Skeletal muscle tissue (tissue), 4 donors: Measurements from ENCODE around the gene F2RL3. TPM values are rescaled to one million over a fixed set of nuclear protein-coding genes. Genes with fewer than 3 reads are reported as not detected.

Source experiments
- H3K27ac ChIP-seq: one replicate; pipeline ENCODE4 v1.7.0; 2013; ENCODE audit warnings: mild to moderate bottlenecking, low read depth, low read length, inconsistent platforms
- H3K27me3 ChIP-seq, 3 donors: one replicate each; pipeline ENCODE4 v1.7.0; 2013; ENCODE audit warnings: low read length in 3 of 3; ENCODE audit not compliant: control insufficient read depth in 3 of 3, insufficient read depth in 3 of 3
- H3K36me3 ChIP-seq, 3 donors: one replicate each; pipeline ENCODE4 v1.7.0; 2013; ENCODE audit warnings: low read length in 3 of 3; ENCODE audit not compliant: control insufficient read depth in 3 of 3, insufficient read depth in 3 of 3
- H3K4me1 ChIP-seq, 3 donors: one replicate each; pipeline ENCODE4 v1.7.0; 2013; ENCODE audit warnings: low read length in 3 of 3, mild to moderate bottlenecking in 3 of 3; ENCODE audit not compliant: control insufficient read depth in 3 of 3, insufficient read depth in 3 of 3
- H3K4me3 ChIP-seq, 3 donors: one replicate each; pipeline ENCODE4 v1.7.0; 2013; ENCODE audit warnings: low read length in 3 of 3
- H3K9ac ChIP-seq, 3 donors: one replicate each; pipeline ENCODE4 v1.7.0; 2013; ENCODE audit warnings: low read length in 3 of 3, mild to moderate bottlenecking in 3 of 3, moderate library complexity in 2 of 3, low read depth in 1 of 3
- H3K9me3 ChIP-seq, 3 donors: one replicate each; pipeline ENCODE4 v1.7.0; 2013; ENCODE audit warnings: low read length in 3 of 3; ENCODE audit not compliant: control insufficient read depth in 3 of 3
- total RNA-seq: library from RNA; depleted of rRNA; stranded (reverse); fragments of >200 nt; gene quantifications from one replicate; pipeline ENCODE4 v1.2.3, GENCODE V29; 2014
- donor health status: Osteomylitis.

Gene F2RL3
- total RNA-seq, 1 donor from 2014 or later = 0.52 TPM

- Histone ChIP-seq H3K4me3 (no peak overlapping the region), H3K9me3 (no peaks in the 10 kb centered on the region), H3K27ac (no peak overlapping the region), H3K36me3 (no peaks in the 10 kb centered on the region), H3K9ac (no peak overlapping the region), H3K27me3 (peaks cover 18 to 29% (median 28%) of the 10 kb centered on the region in 3 donors), H3K4me1 (peaks cover 7 to 20% (median 16%) of the 10 kb centered on the region in 3 donors)
Observed at GRCh38 chr19:16892868-16893685, 4.3 kb downstream of the F2RL3 start.

- Histone ChIP-seq H3K4me1 (peaks cover 7 to 18% (median 14%) of the 10 kb centered on the region in 3 donors), H3K27me3 (peaks cover 18 to 28% (median 28%) of the 10 kb centered on the region in 3 donors), H3K36me3 (no peaks in the 10 kb centered on the region), H3K27ac (no peak overlapping the region), H3K4me3 (no peak overlapping the region), H3K9ac (no peak overlapping the region), H3K9me3 (no peaks in the 10 kb centered on the region)
Observed at GRCh38 chr19:16893686-16893989, 4.8 kb downstream of the F2RL3 start.

- no peaks in the 10 kb centered on the region for H3K9me3 ChIP-seq
- H3K27me3 ChIP-seq = peaks cover 16 to 28% (median 24%) of the 10 kb centered on the region in 3 donors
- H3K36me3 ChIP-seq = no peaks in the 10 kb centered on the region
- H3K4me3 ChIP-seq = no peak overlapping the region
- no peak overlapping the region for H3K27ac ChIP-seq
- H3K4me1 ChIP-seq = peaks cover 3 to 15% (median 12%) of the 10 kb centered on the region in 3 donors
- H3K9ac ChIP-seq = no peak overlapping the region
Observed at GRCh38 chr19:16894080-16894479, 5.3 kb downstream of the F2RL3 start.

GRCh38 chr19:16895467-16896145, 6.8 kb downstream of the F2RL3 start:
- Histone ChIP-seq H3K9ac (no peak overlapping the region), H3K27me3 (peaks cover 9 to 28% (median 16%) of the 10 kb centered on the region in 3 donors), H3K27ac (no peak overlapping the region), H3K9me3 (no peaks in the 10 kb centered on the region), H3K4me1 (peaks cover 0 to 7% (median 6%) of the 10 kb centered on the region in 3 donors), H3K36me3 (no peaks in the 10 kb centered on the region), H3K4me3 (no peak overlapping the region)

GRCh38 chr19:16896146-16897028, 7.6 kb downstream of the F2RL3 start:
- Histone ChIP-seq H3K9ac (peak overlapping the region in 2 of 3 donors; percentile 50), H3K4me3 (peak overlapping the region in 2 of 3 donors; percentile 43 to 58), H3K27me3 (peaks cover 9 to 28% (median 16%) of the 10 kb centered on the region in 3 donors), H3K4me1 (peaks cover 0 to 7% (median 6%) of the 10 kb centered on the region in 3 donors), H3K36me3 (no peaks in the 10 kb centered on the region), H3K27ac (no peak overlapping the region), H3K9me3 (no peaks in the 10 kb centered on the region)

- Histone ChIP-seq H3K9ac (peak overlapping the region in 2 of 3 donors; percentile 59 to 64), H3K27ac (peak overlapping the region; percentile 47), H3K36me3 (no peaks in the 10 kb centered on the region), H3K9me3 (no peaks in the 10 kb centered on the region), H3K4me3 (peak overlapping the region; percentile 23 to 72 (median 59)), H3K27me3 (peaks cover 9 to 28% (median 16%) of the 10 kb centered on the region in 3 donors), H3K4me1 (peaks cover 0 to 7% (median 6%) of the 10 kb centered on the region in 3 donors)
Observed at GRCh38 chr19:16897029-16897855, 8.4 kb downstream of the F2RL3 start.

GRCh38 chr19:16897856-16898161, 9.0 kb downstream of the F2RL3 start:
- Histone ChIP-seq H3K9ac (peak overlapping the region in 2 of 3 donors; percentile 59 to 64), H3K27ac (peak overlapping the region; percentile 47)

GRCh38 chr19:16898361-16899015, 9.7 kb downstream of the F2RL3 start:
- H3K36me3 ChIP-seq = no peaks in the 10 kb centered on the region
- no peak overlapping the region for H3K27ac ChIP-seq
- H3K9me3 ChIP-seq = no peaks in the 10 kb centered on the region
- H3K27me3 ChIP-seq = peaks cover 11 to 20% (median 14%) of the 10 kb centered on the region in 3 donors
- H3K4me3 ChIP-seq = no peak overlapping the region
- H3K4me1 ChIP-seq = peaks cover 0 to 6% (median 4%) of the 10 kb centered on the region in 3 donors
- no peak overlapping the region for H3K9ac ChIP-seq

More at GRCh38 chr19:16897856-16898161, 9.0 kb downstream of the F2RL3 start:
- Histone ChIP-seq H3K36me3 (no peaks in the 10 kb centered on the region), H3K27me3 (peaks cover 9 to 25% (median 16%) of the 10 kb centered on the region in 3 donors), H3K4me3 (peak overlapping the region in 2 of 3 donors; percentile 59 to 72), H3K9me3 (no peaks in the 10 kb centered on the region), H3K4me1 (peaks cover 0 to 7% (median 6%) of the 10 kb centered on the region in 3 donors)
